HFF-Myc (cell line): ENCODE measurements around the gene COA5.

ENCODE experiments used
- DNase-seq: peaks from one replicate; pipeline ENCODE4 v3.0.0-alpha.2; 2011; ENCODE audit warnings: low read depth; ENCODE audit errors: extremely low read depth
- H3K4me3 ChIP-seq: replicated peaks from 2 replicates; pipeline ENCODE4 v1.5.1; 2011; ENCODE audit warnings: low read depth, mild to moderate bottlenecking, control low read depth, low read length
- CTCF ChIP-seq: IDR thresholded peaks from 2 replicates; pipeline ENCODE4 v1.5.1; 2012; ENCODE audit warnings: mild to moderate bottlenecking, low read depth, low read length, control low read depth; ENCODE audit errors: missing control alignments

Gene COA5

GRCh38 chr2:98561902-98562695 is 46.2 kb downstream of the COA5 start:
- no peak for TF ChIP-seq CTCF
- H3K4me3 ChIP-seq: no peak overlapping the region
- no peak for DNase-seq

GRCh38 chr2:98561018-98561417 is 47.3 kb downstream of the COA5 start:
- no peak overlapping the region for H3K4me3 ChIP-seq
- no peak for TF ChIP-seq CTCF
- no peak for DNase-seq

GRCh38 chr2:98560256-98560771 is 48.0 kb downstream of the COA5 start:
- peak; percentile 50 for DNase-seq
- H3K4me3 ChIP-seq: no peak overlapping the region
- no peak for TF ChIP-seq CTCF

GRCh38 chr2:98559581-98559980 is 48.7 kb downstream of the COA5 start:
- no peak overlapping the region for H3K4me3 ChIP-seq
- no peak for DNase-seq
- TF ChIP-seq CTCF: no peak

GRCh38 chr2:98558852-98559530 is 49.3 kb downstream of the COA5 start:
- H3K4me3 ChIP-seq: no peak overlapping the region
- TF ChIP-seq CTCF: no peak
- no peak for DNase-seq

GRCh38 chr2:98556344-98557033 is 51.8 kb downstream of the COA5 start:
- no peak for DNase-seq
- H3K4me3 ChIP-seq: no peak overlapping the region
- TF ChIP-seq CTCF: no peak
